ENCODE measurements around the gene FAM13A.

- TF ChIP-seq GFI1B (tag by site-specific recombination; IDR thresholded peaks at IDR 0.05): no peak
- TF ChIP-seq SALL2 (tag by site-specific recombination; IDR thresholded peaks at IDR 0.05; ENCODE audit: borderline replicate concordance): no peak
- no peak for TF ChIP-seq ZNF560 (tag by site-specific recombination; IDR thresholded peaks at IDR 0.05; ENCODE audit: borderline replicate concordance)
- no peak for TF ChIP-seq ZNF423 (tag by site-specific recombination; IDR thresholded peaks at IDR 0.05)
- TF ChIP-seq ZNF677 (tag by site-specific recombination; IDR thresholded peaks at IDR 0.05): no peak
- TF ChIP-seq, protein P1, sequence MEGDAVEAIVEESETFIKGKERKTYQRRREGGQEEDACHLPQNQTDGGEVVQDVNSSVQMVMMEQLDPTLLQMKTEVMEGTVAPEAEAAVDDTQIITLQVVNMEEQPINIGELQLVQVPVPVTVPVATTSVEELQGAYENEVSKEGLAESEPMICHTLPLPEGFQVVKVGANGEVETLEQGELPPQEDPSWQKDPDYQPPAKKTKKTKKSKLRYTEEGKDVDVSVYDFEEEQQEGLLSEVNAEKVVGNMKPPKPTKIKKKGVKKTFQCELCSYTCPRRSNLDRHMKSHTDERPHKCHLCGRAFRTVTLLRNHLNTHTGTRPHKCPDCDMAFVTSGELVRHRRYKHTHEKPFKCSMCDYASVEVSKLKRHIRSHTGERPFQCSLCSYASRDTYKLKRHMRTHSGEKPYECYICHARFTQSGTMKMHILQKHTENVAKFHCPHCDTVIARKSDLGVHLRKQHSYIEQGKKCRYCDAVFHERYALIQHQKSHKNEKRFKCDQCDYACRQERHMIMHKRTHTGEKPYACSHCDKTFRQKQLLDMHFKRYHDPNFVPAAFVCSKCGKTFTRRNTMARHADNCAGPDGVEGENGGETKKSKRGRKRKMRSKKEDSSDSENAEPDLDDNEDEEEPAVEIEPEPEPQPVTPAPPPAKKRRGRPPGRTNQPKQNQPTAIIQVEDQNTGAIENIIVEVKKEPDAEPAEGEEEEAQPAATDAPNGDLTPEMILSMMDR (tag by site-specific recombination; IDR thresholded peaks at IDR 0.05): no peak
- TF ChIP-seq ZNF140 (tag by site-specific recombination; IDR thresholded peaks at IDR 0.05): no peak
Observed at GRCh38 chr4:88786011-88786410, 271.0 kb downstream of the FAM13A start.
